Muscle of leg (tissue), 16 donors: ENCODE data around the gene NPY4R2. TPM values are rescaled to one million over a fixed set of nuclear protein-coding genes. Genes with fewer than 3 reads are reported as not detected.
"Not testable (repeated sequence)": the region's sequence is repeated elsewhere in the genome, so short reads cannot be mapped to it uniquely, and the experiment has no call there.

Experiments used
- DNase-seq: peaks from one replicate; pipeline ENCODE4 v3.0.0; 2013
- H3K27ac ChIP-seq: one replicate; pipeline ENCODE4 v1.5.1; 2013; ENCODE audit warnings: mild to moderate bottlenecking, low read length, control low read depth
- H3K27me3 ChIP-seq: one replicate; pipeline ENCODE4 v1.6.1; 2013; ENCODE audit warnings: low read length; ENCODE audit not compliant: control insufficient read depth, insufficient read depth
- H3K36me3 ChIP-seq: one replicate; pipeline ENCODE4 v1.6.1; 2013; ENCODE audit warnings: low read length; ENCODE audit not compliant: control insufficient read depth, insufficient read depth
- H3K4me1 ChIP-seq: one replicate; pipeline ENCODE4 v1.6.1; 2013; ENCODE audit warnings: low read length; ENCODE audit not compliant: control insufficient read depth, insufficient read depth
- H3K4me3 ChIP-seq: one replicate; pipeline ENCODE4 v1.5.1; 2013; ENCODE audit warnings: low read length, control low read depth
- H3K9me3 ChIP-seq: replicated peaks from 2 replicates; pipeline ENCODE4 v1.6.1; 2013; ENCODE audit warnings: low read depth, low read length; ENCODE audit not compliant: control insufficient read depth
- WGBS: methylation state at CpG from one replicate; pipeline ENCODE4 v1.1.5; 2013; ENCODE audit warnings: missing lambda C conversion rate; ENCODE audit not compliant: insufficient coverage; 5-methylcytosine and 5-hydroxymethylcytosine counted together
- long read RNA-seq, 11 donors: transcript quantifications; one replicate each; lab custom pipeline, GENCODE V29; 2026
- polyA plus RNA-seq, 8 donors: library from polyadenylated mRNA; unstranded; fragments of 120-200 nt; gene quantifications; one replicate each; pipeline versions ENCODE4 v1.2.1 to v1.2.3, GENCODE V29; 2013; ENCODE audit warnings: inconsistent platforms in 1 of 8, low replicate concordance in 1 of 8; ENCODE audit not compliant: insufficient read length in 8 of 8, insufficient read depth in 1 of 8
- total RNA-seq: library from RNA; stranded (reverse); fragments of 120-200 nt; gene quantifications from one replicate; pipeline ENCODE4 v1.2.4, GENCODE V29; 2013

NPY4R2 gene, protein sequence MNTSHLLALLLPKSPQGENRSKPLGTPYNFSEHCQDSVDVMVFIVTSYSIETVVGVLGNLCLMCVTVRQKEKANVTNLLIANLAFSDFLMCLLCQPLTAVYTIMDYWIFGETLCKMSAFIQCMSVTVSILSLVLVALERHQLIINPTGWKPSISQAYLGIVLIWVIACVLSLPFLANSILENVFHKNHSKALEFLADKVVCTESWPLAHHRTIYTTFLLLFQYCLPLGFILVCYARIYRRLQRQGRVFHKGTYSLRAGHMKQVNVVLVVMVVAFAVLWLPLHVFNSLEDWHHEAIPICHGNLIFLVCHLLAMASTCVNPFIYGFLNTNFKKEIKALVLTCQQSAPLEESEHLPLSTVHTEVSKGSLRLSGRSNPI
- total RNA-seq (not detected), polyA plus RNA-seq (under 1 TPM in 3 of 8 donors, not detected in 5; 0.07 to 0.23 (median 0.10) TPM)
- long read RNA-seq, donor 1 = 0 reads
- long read RNA-seq, donor 2 = 0 reads
- long read RNA-seq, donor 3 = 0 reads
- long read RNA-seq, donor 4 = 0 reads
- long read RNA-seq, donor 5 = 0 reads
- long read RNA-seq, donor 6 = 0 reads
- long read RNA-seq, donor 7 = 0 reads
- long read RNA-seq, donor 8 = 0 reads
- long read RNA-seq, donor 9 = 0 reads
- long read RNA-seq, donor 10 = 0 reads
- long read RNA-seq, donor 11 = 0 reads

- not testable (repeated sequence) for H3K27me3 ChIP-seq, DNase-seq, H3K36me3 ChIP-seq, H3K4me1 ChIP-seq, H3K27ac ChIP-seq, H3K9me3 ChIP-seq, H3K4me3 ChIP-seq
- WGBS = no CpG with 5 or more reads among the region's 35 CpGs
Measured at GRCh38 chr10:47918475-47918874, at the start of gene NPY4R2. TSS of gene NPY4R2 (plus strand) at chr10:47918662. CDS start at chr10:47921988, 3,326 bp downstream.

DNA sequence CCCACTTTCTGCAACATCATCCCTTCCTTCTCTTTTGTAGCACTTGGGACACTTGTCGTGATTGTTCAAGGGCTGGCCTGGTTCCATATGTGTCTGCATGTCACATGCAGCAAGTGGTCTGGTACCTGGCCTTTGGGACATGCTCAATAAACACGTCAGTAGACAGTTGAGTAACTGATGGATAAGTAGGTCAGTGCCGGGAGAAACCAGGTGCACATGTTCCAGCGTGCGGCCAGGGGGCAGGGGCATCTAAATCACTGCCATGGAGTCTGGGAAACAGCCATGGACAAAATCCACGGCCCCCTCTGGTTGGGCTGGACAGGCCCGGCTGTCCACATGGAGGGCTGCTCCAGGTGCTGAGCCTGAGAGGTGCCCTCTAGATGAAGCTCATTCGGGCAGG is 47.6 kb upstream of the NPY4R2 start:
- no CpG with 5 or more reads among the region's 8 CpGs for WGBS
- not testable (repeated sequence) for H3K4me1 ChIP-seq, H3K4me3 ChIP-seq, DNase-seq, H3K27me3 ChIP-seq, H3K27ac ChIP-seq, H3K9me3 ChIP-seq, H3K36me3 ChIP-seq

DNA sequence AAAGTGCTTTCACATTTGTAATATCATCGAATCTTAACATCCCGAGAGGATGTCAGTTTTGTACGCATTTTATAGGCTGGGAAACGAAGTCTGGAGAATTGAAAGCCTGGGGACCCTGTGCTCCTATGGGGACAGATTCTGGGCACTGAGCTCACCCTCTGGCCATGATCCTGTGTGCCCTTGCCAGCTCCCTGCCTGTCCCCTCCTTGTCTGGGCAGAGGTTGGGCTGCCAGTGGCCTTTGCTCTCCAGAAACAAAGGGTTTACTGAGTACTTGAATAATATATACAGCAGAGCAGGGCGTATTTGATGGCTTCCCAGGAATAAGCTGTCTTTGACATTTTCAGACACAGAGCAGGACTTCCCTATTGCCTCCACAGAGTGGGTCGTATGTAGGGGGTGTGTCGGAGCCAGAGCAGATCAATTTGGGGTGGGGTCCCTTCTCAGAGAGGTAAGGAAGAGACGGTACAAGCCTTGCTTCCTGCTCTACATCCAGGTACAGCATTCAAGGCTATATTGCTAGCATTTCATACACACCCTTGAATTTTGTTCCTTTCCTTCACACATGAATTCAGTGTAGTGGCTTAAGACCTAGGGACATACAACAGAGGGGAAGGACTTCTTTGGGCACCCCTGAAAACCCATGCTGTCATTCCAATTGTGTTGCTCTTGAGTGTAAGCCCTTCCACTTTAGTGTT is 46.8 kb upstream of the NPY4R2 start:
- not testable (repeated sequence) for H3K4me3 ChIP-seq, H3K27me3 ChIP-seq, H3K4me1 ChIP-seq, H3K36me3 ChIP-seq, H3K9me3 ChIP-seq, DNase-seq, H3K27ac ChIP-seq
- WGBS = no CpG with 5 or more reads among the region's 8 CpGs

DNA sequence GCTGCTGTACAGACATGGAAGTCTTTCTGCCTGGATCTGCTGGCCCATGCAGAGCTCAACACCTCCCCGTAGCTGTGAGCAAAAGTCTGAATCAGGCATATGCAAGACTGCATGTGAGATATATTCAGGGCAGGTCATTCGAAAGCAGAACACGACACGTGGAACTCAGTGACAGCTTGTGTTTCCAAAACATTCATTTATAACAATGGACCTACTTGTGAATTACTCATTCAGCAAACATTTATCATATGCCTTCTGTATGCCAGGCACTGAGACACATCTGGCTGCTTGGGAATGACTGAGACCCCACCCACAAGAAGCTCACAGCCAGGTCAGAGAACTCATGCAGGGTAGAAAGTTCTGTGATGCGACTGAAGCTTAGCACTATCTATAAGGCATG is 46.2 kb upstream of the NPY4R2 start:
- not testable (repeated sequence) for H3K27ac ChIP-seq, DNase-seq, H3K4me3 ChIP-seq, H3K9me3 ChIP-seq, H3K4me1 ChIP-seq, H3K36me3 ChIP-seq, H3K27me3 ChIP-seq
- WGBS = no CpG with 5 or more reads among the region's 5 CpGs

DNA sequence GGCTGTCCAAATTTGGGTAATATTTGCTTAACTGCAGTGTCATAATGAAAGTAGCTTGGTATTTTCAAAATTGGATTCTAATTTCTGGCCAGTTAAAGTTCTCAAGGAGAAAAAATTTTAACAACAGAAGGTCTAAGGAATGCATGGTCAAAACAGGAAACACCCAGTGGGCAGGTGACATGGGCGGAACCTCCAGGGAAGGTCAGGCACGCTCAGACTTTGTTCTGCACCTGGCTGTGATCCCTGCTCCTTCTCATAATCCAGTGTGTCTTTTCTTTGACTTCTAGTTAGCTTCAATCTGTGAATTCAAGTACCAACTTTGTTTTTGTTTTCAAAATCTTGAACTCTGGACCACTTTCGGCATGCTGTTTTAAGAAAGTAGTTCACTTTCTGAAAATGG is 34.2 kb upstream of the NPY4R2 start:
- not testable (repeated sequence) for H3K9me3 ChIP-seq, H3K4me1 ChIP-seq, H3K27me3 ChIP-seq, H3K27ac ChIP-seq, H3K4me3 ChIP-seq, H3K36me3 ChIP-seq, DNase-seq
- no CpG with 5 or more reads among the region's 3 CpGs for WGBS

DNA sequence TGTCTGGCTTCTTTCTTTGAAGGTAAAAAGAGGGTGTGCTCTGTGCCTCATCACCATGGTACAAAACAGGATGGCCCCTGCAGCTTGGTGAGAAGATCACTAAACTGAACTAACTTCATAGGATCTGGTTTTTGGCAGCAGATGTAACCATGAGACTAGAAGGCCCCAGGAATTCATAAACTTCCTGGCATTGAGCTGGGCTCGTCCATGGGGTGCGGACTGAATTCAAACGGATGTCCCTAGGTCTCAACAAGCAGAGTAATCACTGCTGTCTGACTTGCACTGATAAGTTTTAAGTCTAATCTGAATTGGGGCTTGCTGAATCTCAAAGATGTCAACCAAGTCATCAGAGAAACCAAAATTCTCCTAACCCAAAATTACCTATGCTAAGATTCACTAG is 33.5 kb upstream of the NPY4R2 start:
- H3K9me3 ChIP-seq = not testable (repeated sequence)
- no CpG with 5 or more reads among the region's 3 CpGs for WGBS

GRCh38 chr10:47886356-47886755 is 32.1 kb upstream of the NPY4R2 start:
- H3K4me3 ChIP-seq, H3K36me3 ChIP-seq, H3K27me3 ChIP-seq, H3K4me1 ChIP-seq, H3K9me3 ChIP-seq, DNase-seq, H3K27ac ChIP-seq: not testable (repeated sequence)
- no CpG with 5 or more reads among the region's 2 CpGs for WGBS

More for the DNA sequence above, 33.5 kb upstream of the NPY4R2 start:
- not testable (repeated sequence) for H3K27me3 ChIP-seq, H3K4me3 ChIP-seq, H3K27ac ChIP-seq, DNase-seq, H3K36me3 ChIP-seq, H3K4me1 ChIP-seq

DNA sequence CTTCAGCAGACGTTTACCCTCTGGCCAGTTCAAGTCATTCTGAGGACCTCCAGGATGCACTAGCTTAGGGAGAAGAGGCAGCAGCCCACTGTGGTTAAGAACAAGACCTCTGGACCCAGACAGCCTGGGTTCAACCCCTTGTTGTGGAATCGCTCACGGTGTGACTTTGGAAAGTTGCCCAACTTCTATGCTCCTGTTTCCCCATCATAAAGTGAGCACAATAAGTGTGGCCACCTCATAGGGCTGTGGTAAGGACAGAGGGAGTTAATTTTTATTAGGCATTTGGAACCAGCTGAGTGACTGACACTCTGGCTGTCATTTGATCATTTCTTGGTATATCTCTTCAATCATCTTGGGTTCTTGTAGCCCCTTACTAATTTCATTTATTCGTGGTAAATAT is 31.6 kb upstream of the NPY4R2 start:
- WGBS = no CpG with 5 or more reads among the region's 4 CpGs
- not testable (repeated sequence) for H3K27me3 ChIP-seq

GRCh38 chr10:47890737-47891136 is 27.7 kb upstream of the NPY4R2 start:
- not testable (repeated sequence) for H3K27ac ChIP-seq, H3K27me3 ChIP-seq, H3K36me3 ChIP-seq, H3K9me3 ChIP-seq, DNase-seq, H3K4me3 ChIP-seq, H3K4me1 ChIP-seq

More for the DNA sequence above, 31.6 kb upstream of the NPY4R2 start:
- not testable (repeated sequence) for DNase-seq, H3K9me3 ChIP-seq, H3K4me3 ChIP-seq, H3K4me1 ChIP-seq, H3K27ac ChIP-seq, H3K36me3 ChIP-seq

GRCh38 chr10:47892494-47893261 is 25.8 kb upstream of the NPY4R2 start:
- not testable (repeated sequence) for DNase-seq, H3K4me3 ChIP-seq, H3K9me3 ChIP-seq, H3K27me3 ChIP-seq, H3K36me3 ChIP-seq, H3K27ac ChIP-seq, H3K4me1 ChIP-seq
- WGBS = no CpG with 5 or more reads among the region's 2 CpGs
